MG63 (cell line): ENCODE results near the gene PANK4. TPM values are rescaled to one million over a fixed set of nuclear protein-coding genes. Genes with fewer than 3 reads are reported as not detected.
"Not testable (repeated sequence)": the region's sequence is repeated elsewhere in the genome, so short reads cannot be mapped to it uniquely, and the experiment has no call there.

Experiments
- DNase-seq: peaks from one replicate; pipeline ENCODE4 v3.0.0-alpha.2; 2020
- H3K27me3 ChIP-seq: fragments of 250-450 bp; sonication (Bioruptor Pico); 2 replicates; pipeline ENCODE4 v1.5.1; 2020; ENCODE audit warnings: mild to moderate bottlenecking, moderate library complexity
- H3K36me3 ChIP-seq: fragments of 250-450 bp; sonication (Bioruptor Pico); 2 replicates; pipeline ENCODE4 v1.5.1; 2020; ENCODE audit warnings: mild to moderate bottlenecking, moderate library complexity
- H3K4me3 ChIP-seq: fragments of 250-450 bp; sonication (Bioruptor Pico); 2 replicates; pipeline ENCODE4 v1.5.1; 2020; ENCODE audit warnings: mild to moderate bottlenecking, moderate library complexity
- H3K9me3 ChIP-seq: fragments of 250-450 bp; sonication (Bioruptor Pico); 2 replicates; pipeline ENCODE4 v1.5.1; 2020; ENCODE audit warnings: mild to moderate bottlenecking, moderate library complexity
- total RNA-seq: library from RNA; depleted of rRNA; stranded (reverse); fragments of >200 nt; shearing (Covaris generic); gene quantifications from 2 replicates; pipeline ENCODE4 v1.2.3, GENCODE V29; 2014; ENCODE audit warnings: low replicate concordance; rRNA removed

PANK4 gene
- total RNA-seq, 1 experiment from 2014 or later, result 17.3 TPM

DNA sequence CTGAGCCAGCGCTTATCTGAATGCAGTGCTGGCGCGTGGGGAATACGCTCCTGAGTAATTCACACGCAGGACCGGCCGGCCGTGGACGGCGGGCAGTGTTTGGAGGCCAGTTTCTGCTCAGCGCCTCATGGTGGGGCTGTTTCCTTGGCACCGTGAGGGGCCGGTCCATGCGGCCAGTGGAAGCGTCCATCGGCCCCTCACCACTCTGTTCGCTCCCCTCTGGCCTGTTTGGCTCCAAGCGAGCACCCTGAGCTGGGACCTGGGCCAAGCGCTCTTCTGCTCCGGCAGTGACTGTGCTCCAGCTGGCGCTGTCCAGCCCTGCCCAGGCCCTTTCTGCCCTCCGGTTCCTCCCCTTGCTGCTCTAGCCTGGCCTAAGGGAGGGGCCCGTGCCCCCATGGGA is 66.6 kb downstream of the PANK4 start:
- H3K4me3 ChIP-seq, result no peak overlapping the region
- H3K36me3 ChIP-seq, result no peaks in the 10 kb centered on the region
- H3K27me3 ChIP-seq, result no peaks in the 10 kb centered on the region
- peak; percentile 35 for DNase-seq
- H3K9me3 ChIP-seq, result no peaks in the 10 kb centered on the region

DNA sequence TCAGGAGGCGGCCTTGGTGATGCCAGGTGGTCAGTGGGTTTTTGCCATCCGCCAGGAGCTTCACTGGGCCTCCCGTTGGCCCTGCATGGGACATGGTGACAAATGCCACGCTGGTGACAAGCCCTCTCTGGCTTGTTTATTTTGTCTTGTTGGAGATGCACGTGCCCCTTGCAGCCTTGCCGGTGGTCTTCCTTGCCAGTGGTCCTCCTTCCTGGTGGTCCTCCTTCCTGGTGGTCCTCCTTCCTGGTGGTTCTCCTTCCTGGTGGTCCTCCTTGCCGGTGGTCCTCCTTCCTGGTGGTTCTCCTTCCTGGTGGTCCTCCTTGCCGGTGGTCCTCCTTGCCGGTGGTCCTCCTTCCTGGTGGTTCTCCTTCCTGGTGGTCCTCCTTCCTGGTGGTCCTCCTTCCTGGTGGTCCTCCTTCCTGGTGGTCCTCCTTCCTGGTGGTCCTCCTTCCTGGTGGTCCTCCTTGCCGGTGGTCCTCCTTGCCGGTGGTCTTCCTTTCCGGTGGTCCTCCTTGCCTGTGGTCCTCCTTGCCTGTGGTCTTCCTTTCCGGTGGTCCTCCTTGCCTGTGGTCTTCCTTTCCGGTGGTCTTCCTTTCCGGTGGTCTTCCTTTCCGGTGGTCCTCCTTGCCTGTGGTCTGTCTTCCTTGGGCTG is 67.2 kb downstream of the PANK4 start:
- H3K36me3 ChIP-seq, H3K9me3 ChIP-seq, H3K27me3 ChIP-seq, DNase-seq, H3K4me3 ChIP-seq: not testable (repeated sequence)

DNA sequence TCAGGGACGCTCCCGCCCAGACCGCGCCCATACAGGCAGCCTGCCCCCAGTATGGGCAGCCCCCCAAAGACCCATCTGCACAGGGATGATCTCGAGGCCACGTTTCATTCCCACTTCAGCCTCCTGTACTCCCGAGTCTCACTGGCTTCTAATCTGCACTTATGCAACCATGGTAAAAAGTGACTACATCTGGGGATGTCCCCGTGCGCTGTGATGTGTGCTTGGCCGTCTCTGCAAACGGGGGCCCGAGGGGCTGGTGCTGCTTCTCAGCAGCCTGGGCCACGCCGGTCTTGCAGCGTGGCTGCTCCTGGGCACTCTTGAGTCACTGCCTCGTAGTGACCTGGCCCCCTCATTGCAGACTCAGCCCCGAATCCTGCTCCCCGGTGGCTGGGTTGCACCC is 67.7 kb downstream of the PANK4 start:
- Histone ChIP-seq H3K27me3 (no peaks in the 10 kb centered on the region), H3K9me3 (no peaks in the 10 kb centered on the region), H3K36me3 (no peaks in the 10 kb centered on the region), H3K4me3 (no peak overlapping the region)
- DNase-seq, result no peak

Other genes with a start within 250 kb of the PANK4 start
- 10.3 and 20.5 TPM in 2 replicates for gene MORN1, start 135.0 kb downstream of the PANK4 start, total RNA-seq
- 36.7 and 60.4 TPM in 2 replicates for gene RER1, start 134.8 kb downstream of the PANK4 start, total RNA-seq
- gene PEX10, start 114.0 kb downstream of the PANK4 start, total RNA-seq, result 39.7 and 44.5 TPM in 2 replicates
- not detected in 2 replicates for gene PLCH2, start 50.3 kb downstream of the PANK4 start, total RNA-seq
- not detected in 2 replicates for gene HES5, start 3.7 kb upstream of the PANK4 start, total RNA-seq
- 0.15 and 4.5 TPM in 2 replicates for gene TNFRSF14, start 29.8 kb upstream of the PANK4 start, total RNA-seq
- 9.6 and 12.3 TPM in 2 replicates for gene PRXL2B, start 60.2 kb upstream of the PANK4 start, total RNA-seq
- gene MMEL1, start 106.4 kb upstream of the PANK4 start, total RNA-seq, result not detected in 2 replicates